GM18868 (cell line): Measurements from ENCODE around the gene CAPN9.
A peak's percentile ranks its signal among the peaks of the same experiment; 100 is the strongest.
"Not testable (repeated sequence)": the region's sequence is repeated elsewhere in the genome, so short reads cannot be mapped to it uniquely, and the experiment has no call there.

Source experiments
- ATAC-seq: cut with Tn5 transposase; IDR thresholded peaks from one replicate; pipeline ENCODE4 v1.9.1; 2021; ENCODE audit warnings: mild to moderate bottlenecking, moderate library complexity; ENCODE audit not compliant: unreplicated experiment

CAPN9 gene

DNA sequence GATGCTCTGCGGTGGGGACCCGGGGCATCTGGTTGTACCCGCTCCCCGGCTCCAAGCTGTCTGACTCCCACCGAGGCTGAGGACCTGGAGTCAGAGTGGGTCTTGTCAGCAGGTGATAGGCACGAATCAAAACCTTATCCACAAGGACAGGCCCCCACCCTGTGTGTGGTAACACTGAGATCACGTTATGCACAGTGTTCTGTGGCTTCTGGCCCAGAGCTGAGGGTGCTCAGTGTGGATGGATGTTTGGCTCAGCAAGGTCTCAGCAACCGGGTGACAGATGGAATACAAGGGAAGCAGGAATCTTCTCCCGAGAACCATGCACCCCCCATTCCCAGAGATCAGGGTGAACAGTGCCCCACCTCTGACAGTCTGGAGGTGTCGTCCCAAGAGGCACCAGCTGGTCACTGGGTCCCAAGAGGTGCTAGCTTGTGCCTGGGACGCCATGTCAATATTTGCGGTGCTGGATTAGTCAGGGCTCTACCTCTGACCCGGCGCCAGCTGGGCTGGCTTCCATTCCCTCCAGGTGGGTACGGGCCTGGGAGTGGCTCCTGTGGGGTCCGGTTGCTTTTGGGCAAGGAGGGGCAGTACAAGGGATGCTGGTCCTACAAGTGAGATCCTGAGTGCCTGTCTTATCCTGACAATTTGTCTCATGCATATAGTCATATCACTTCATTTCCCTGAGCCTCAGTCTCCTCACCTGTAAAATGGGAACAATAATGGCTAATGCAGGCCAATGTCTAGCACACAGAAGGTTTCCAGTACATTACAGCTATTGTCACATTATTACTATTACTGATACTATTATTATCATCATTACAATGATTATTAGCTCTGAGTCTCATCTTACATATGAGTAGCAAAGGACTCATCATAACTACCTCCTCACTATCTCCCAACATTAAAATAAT is 957 bp downstream of the CAPN9 start:
- no peak for ATAC-seq

GRCh38 chr1:230749150-230749549 is 2.0 kb downstream of the CAPN9 start:
- peak; percentile 40 for ATAC-seq

- ATAC-seq, result no peak
Observed at GRCh38 chr1:230749635-230750034, 2.4 kb downstream of the CAPN9 start.

GRCh38 chr1:230750576-230750975 is 3.4 kb downstream of the CAPN9 start:
- no peak for ATAC-seq

DNA sequence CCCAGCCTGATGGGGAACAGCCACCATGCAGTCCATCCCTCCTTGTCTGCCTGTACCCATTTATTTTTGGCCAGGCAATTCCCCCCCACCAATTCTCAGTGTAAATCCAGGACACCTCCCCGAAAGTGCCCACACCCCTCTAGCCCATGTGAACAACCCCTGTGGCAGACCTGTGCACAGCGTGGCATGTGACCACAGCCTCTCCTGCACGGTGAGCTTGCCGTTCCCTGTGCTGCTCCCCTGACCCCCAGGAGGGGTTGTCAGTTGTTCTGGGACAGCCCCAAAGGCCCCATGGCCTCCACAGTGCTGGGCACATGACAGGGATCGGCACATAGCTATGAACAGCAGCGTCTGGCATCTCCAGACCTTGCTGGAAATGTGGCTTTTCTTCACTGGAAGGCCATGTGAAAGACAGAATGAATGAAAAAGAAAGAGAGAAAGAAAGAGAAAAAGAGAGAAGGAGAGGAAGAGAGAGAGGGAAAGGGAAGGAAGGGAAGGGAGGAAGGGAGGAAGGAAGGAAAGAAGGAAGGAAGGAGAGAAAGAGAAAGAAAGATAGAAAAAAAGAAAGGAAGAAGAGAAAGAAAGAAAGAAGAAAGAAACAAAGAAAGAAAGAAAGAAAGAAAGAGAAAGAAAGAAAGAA is 3.9 kb downstream of the CAPN9 start:
- no peak for ATAC-seq

- ATAC-seq, result no peak
Observed at GRCh38 chr1:230752407-230752806, 5.2 kb downstream of the CAPN9 start.

DNA sequence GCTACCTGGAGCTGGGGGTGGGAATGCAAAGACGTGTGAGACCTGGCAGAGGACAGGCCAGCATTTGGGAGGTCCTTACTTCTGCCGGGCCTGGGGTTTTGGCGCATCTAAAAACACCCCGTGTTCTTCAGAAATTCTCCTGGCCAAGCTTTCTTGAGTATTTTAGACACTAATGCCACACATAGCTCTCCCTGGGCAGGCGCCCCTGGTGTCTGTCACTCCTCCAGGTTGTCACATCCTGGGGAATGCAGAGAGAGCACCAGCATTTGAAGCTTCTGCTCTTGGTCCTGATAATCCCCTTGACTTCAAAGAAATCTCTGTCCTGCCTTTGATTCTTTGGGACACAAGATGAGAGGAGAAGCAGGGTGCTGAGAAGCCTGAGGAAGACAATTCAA is 6.0 kb downstream of the CAPN9 start:
- no peak for ATAC-seq

DNA sequence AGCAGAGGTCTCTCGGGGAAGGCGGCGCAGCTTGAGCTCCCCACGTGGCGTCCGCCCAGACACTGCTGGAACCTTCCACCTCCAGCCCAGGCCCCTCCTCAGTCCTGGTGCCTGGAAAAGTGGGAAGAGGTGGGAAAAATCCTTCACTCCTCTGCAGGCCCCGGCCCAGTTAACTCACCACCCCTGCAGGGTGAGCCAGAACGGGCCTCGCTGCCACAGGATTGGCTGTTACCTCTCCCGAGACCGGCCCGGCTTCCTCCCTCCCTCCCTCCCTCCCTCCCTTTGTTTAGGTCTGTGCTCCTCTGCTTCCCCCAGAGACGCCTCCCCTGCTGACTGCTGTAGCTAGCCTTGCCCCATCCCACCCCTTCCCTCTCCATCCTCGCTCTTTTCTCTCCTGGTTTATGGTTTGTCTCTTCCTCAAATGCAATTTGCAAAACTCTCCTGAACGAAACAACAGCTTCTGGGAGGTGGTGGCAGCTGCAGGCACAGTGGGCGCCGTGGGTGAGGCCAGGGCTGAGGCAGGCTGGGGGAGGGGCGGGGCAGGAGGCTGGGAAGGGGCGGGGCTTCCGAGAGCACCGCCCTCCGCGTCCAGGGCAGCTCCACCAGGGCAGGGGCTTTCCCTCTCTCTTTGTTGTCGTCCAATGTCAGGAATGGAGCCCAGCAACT is 6.5 kb downstream of the CAPN9 start:
- ATAC-seq, result peak; percentile 61

- no peak for ATAC-seq
Observed at GRCh38 chr1:230754796-230755195, 7.6 kb downstream of the CAPN9 start.

- ATAC-seq, result no peak
Observed at GRCh38 chr1:230757856-230758708, 10.9 kb downstream of the CAPN9 start.

- ATAC-seq, result no peak
Observed at GRCh38 chr1:230758709-230759368, 11.7 kb downstream of the CAPN9 start.

GRCh38 chr1:230759369-230760065 is 12.3 kb downstream of the CAPN9 start:
- ATAC-seq, result no peak

DNA sequence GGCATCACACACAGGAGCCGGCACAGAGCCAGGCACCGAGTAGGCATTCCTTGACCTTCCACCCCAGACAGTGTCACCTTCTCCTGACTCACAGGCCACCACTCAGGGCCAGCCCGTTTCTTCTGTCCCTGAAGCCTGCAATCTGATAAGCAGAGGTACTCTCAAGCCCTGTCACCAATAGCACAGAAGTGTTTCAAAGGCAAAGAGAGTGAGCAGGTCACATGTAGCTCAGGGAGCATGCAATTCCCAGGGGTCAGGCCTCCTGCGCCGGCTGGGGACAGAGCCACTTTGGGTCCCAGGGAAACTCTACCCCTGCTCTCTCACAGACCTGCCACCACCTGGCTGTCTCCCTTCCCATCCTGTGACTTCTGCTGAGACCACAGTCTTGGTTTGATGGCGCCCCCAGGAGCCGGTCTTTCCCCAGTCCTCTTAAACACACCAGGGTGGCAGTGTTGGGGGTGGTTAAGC is 13.2 kb downstream of the CAPN9 start:
- no peak for ATAC-seq

- no peak for ATAC-seq
Observed at GRCh38 chr1:230761443-230762167, 14.4 kb downstream of the CAPN9 start.

GRCh38 chr1:230763927-230764591 is 16.9 kb downstream of the CAPN9 start:
- ATAC-seq, result no peak

DNA sequence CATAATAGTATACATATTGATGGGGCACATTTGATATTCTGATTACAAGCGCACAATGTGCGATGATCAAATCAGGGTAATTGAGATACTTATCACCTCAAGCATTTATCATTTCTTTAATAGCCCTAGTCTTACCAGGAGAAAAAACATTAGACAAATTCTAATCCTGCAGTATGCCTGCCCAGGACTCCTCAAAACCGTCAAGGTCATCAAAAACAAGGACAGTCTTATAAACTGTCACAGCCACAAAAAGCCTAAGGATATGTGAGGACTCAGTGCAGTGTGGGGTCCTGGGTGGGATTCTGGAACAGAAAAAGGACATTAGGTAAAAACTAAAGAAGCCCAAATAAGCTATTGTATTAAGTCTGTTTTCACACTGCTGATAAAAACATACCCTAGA is 19.1 kb downstream of the CAPN9 start:
- ATAC-seq, result no peak

DNA sequence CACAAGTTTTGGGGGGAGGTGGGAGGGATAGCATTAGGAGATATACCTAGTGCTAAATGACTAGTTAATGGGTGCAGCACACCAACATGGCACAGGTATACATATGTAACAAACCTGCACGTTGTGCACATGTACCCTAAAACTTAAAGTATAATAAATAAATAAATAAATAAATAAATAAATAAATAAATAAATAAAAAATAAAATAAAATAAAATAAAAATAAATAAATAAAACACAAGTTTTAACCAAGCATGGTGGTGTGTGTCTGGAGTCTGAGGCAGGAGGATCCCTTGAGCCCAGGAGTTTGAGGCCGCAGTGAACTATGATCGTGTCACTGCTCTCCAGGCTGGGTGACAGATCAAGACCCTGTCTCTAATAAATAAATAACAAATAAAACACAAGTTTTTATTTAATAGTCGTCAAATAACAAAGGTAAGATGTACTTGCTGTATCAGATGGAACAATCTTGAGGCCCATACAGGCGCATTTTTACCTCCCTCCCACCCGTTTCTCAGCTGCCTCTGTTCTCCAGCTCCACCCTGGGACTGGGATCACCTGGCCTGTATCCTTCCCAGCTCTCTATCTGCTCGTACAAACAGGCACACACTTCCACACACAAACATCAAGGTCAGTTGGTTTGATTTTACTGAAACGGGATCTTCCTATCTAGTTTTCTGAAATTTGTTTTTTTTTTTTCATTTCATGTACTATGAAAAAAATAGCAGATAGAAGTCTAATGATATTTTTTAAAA is 20.8 kb downstream of the CAPN9 start:
- not testable (repeated sequence) for ATAC-seq
